ENCODE data around the gene FAM53B. TPM values are rescaled to one million over a fixed set of nuclear protein-coding genes. Genes with fewer than 3 reads are reported as not detected.
"Not testable (repeated sequence)": the region's sequence is repeated elsewhere in the genome, so short reads cannot be mapped to it uniquely, and the experiment has no call there.

Gene FAM53B
- total RNA-seq, 2 experiments from 2014 or later = 56.6 to 58.5 TPM

GRCh38 chr10:124588736-124589490 lies 155.3 kb downstream of the FAM53B start:
- Histone ChIP-seq H3K4me1 (ENCODE audit: insufficient read depth, low read length, poor library complexity, severe bottlenecking) (peaks cover 8% of the 10 kb centered on the region), H4K20me1 (ENCODE audit: insufficient read depth, low read length) (no peaks in the 10 kb centered on the region), H3K4me3 (ENCODE audit: low read depth, low read length, poor library complexity, severe bottlenecking) (no peak overlapping the region), H3K9me3 (ENCODE audit: low read length) (no peaks in the 10 kb centered on the region), H2AFZ (ENCODE audit: low read length) (no peak overlapping the region), H3K79me2 (ENCODE audit: insufficient read depth, low read depth, low read length) (no peaks in the 10 kb centered on the region), H3K4me2 (ENCODE audit: low read length) (no peak overlapping the region), H3K36me3 (ENCODE audit: insufficient read depth, low read length) (no peaks in the 10 kb centered on the region), H3K27ac (ENCODE audit: low read depth, low read length, poor library complexity, severe bottlenecking) (no peak overlapping the region), H3K9me2 (ENCODE audit: insufficient read depth, low read length) (no peaks in the 10 kb centered on the region)
- ChIA-PET CTCF (ENCODE audit: unreplicated experiment) (no interaction called here), POLR2A (interaction anchor here (1.5 kb wide), 1 partner anchor 11 kb away, joined by 4 read pairs; no protein-coding TSS in a partner anchor)
- intact Hi-C loops (cut with micrococcal nuclease; ENCODE audit: unreplicated experiment) = no loop called here
- DNase-seq (ENCODE audit: low spot score) = no peak
- no peak for TF ChIP-seq CTCF (conservative IDR thresholded peaks at IDR 0.05; ENCODE audit: low read length)
- BruUV-seq (replicated peaks) = no TSS peak

- POLR2A ChIA-PET = interaction anchor here (1.0 kb wide), 1 partner anchor 153 kb away, joined by 3 read pairs; no protein-coding TSS in a partner anchor
- H3K4me3 ChIP-seq (ENCODE audit: low read depth, low read length, poor library complexity, severe bottlenecking); DNase-seq (ENCODE audit: low spot score); H2AFZ ChIP-seq (ENCODE audit: low read length); H3K27ac ChIP-seq (ENCODE audit: low read depth, low read length, poor library complexity, severe bottlenecking); intact Hi-C loops (cut with micrococcal nuclease; ENCODE audit: unreplicated experiment); H4K20me1 ChIP-seq (ENCODE audit: insufficient read depth, low read length); H3K4me2 ChIP-seq (ENCODE audit: low read length); H3K4me1 ChIP-seq (ENCODE audit: insufficient read depth, low read length, poor library complexity, severe bottlenecking); H3K9me2 ChIP-seq (ENCODE audit: insufficient read depth, low read length); BruUV-seq (replicated peaks); H3K79me2 ChIP-seq (ENCODE audit: insufficient read depth, low read depth, low read length); CTCF ChIA-PET (ENCODE audit: unreplicated experiment); H3K36me3 ChIP-seq (ENCODE audit: insufficient read depth, low read length); H3K9me3 ChIP-seq (ENCODE audit: low read length): not testable (repeated sequence)
Measured at GRCh38 chr10:124588341-124588735, 155.8 kb downstream of the FAM53B start.

GRCh38 chr10:124587811-124588211 lies 156.4 kb downstream of the FAM53B start:
- intact Hi-C loops (cut with micrococcal nuclease; ENCODE audit: unreplicated experiment) = no loop called here
- TSS peak; percentile 37 for BruUV-seq (replicated peaks)
- Histone ChIP-seq H3K4me2 (ENCODE audit: low read length) (no peak overlapping the region), H3K9me3 (ENCODE audit: low read length) (no peaks in the 10 kb centered on the region), H3K9me2 (ENCODE audit: insufficient read depth, low read length) (no peaks in the 10 kb centered on the region), H3K79me2 (ENCODE audit: insufficient read depth, low read depth, low read length) (no peaks in the 10 kb centered on the region), H3K4me1 (ENCODE audit: insufficient read depth, low read length, poor library complexity, severe bottlenecking) (peaks cover 8% of the 10 kb centered on the region), H3K36me3 (ENCODE audit: insufficient read depth, low read length) (no peaks in the 10 kb centered on the region; the same call in 1 of the 2 replicates), H4K20me1 (ENCODE audit: insufficient read depth, low read length) (no peaks in the 10 kb centered on the region), H3K4me3 (ENCODE audit: low read depth, low read length, poor library complexity, severe bottlenecking) (no peak overlapping the region), H3K27ac (ENCODE audit: low read depth, low read length, poor library complexity, severe bottlenecking) (no peak overlapping the region), H2AFZ (ENCODE audit: low read length) (no peak overlapping the region)
- ChIA-PET POLR2A (interaction anchor here (0.7 to 1.0 kb wide), 3 partner anchors 61 to 154 kb away, joined by 3 to 4 read pairs (median 4); no protein-coding TSS in a partner anchor), CTCF (ENCODE audit: unreplicated experiment) (no interaction called here)
- DNase-seq (ENCODE audit: low spot score) = no peak
- TF ChIP-seq EZH2phosphoT487 (IDR thresholded peaks at IDR 0.05; ENCODE audit: borderline replicate concordance, low read depth, low read length) (no peak), CTCF (conservative IDR thresholded peaks at IDR 0.05; ENCODE audit: low read length) (no peak)
